C4-2B (cell line): ENCODE measurements around the gene FAM124B.

Experiments
- ZFX ChIP-seq: fragments of 450-650 bp; IDR thresholded peaks from 2 replicates; pipeline ENCODE4 v1.6.1; 2017
- TF ChIP-seq, protein P1 (sequence below): fragments of 450-650 bp; conservative IDR thresholded peaks from 2 replicates; pipeline ENCODE4 v1.5.1; 2017; ENCODE audit warnings: mild to moderate bottlenecking

DNA sequence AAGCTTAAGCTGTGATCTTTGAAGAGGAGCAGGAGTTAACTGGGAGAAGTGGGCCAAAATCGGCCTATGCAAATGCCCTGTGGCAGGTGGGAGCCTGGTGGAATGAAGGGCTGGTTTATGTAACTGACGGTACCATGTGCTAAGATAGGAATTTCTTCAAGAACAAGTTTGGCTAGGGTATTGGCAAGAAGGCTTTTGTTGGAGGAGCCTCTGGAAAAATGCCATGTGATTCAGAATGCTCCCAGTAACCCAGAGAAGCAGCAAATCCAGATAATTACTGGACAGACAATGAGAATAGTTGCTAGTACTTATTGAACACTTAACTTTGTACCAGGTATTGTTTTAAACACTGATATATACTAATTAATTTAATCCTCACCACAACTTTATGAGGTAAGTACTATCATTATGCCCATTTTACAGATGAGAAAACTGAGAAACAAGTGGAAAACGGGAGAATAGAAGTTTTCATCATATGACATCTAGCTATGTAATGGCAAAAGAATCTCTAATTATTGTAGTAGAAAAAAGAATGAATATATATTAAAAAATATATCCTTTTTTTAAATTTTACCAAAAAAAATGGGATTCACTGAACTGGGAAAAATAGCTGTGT lies 9.1 kb upstream of the FAM124B start:
- TF ChIP-seq, protein P1, sequence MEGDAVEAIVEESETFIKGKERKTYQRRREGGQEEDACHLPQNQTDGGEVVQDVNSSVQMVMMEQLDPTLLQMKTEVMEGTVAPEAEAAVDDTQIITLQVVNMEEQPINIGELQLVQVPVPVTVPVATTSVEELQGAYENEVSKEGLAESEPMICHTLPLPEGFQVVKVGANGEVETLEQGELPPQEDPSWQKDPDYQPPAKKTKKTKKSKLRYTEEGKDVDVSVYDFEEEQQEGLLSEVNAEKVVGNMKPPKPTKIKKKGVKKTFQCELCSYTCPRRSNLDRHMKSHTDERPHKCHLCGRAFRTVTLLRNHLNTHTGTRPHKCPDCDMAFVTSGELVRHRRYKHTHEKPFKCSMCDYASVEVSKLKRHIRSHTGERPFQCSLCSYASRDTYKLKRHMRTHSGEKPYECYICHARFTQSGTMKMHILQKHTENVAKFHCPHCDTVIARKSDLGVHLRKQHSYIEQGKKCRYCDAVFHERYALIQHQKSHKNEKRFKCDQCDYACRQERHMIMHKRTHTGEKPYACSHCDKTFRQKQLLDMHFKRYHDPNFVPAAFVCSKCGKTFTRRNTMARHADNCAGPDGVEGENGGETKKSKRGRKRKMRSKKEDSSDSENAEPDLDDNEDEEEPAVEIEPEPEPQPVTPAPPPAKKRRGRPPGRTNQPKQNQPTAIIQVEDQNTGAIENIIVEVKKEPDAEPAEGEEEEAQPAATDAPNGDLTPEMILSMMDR, result no peak
- no peak for TF ChIP-seq ZFX
